ENCODE data around the gene TTC21B. TPM values are rescaled to one million over a fixed set of nuclear protein-coding genes. Genes with fewer than 3 reads are reported as not detected.
A peak's percentile ranks its signal among the peaks of the same experiment; 100 is the strongest.

The TTC21B gene
- total and polyA plus RNA-seq, 2 donors from 2014 or later, result 8.4 to 15.2 TPM

DNA sequence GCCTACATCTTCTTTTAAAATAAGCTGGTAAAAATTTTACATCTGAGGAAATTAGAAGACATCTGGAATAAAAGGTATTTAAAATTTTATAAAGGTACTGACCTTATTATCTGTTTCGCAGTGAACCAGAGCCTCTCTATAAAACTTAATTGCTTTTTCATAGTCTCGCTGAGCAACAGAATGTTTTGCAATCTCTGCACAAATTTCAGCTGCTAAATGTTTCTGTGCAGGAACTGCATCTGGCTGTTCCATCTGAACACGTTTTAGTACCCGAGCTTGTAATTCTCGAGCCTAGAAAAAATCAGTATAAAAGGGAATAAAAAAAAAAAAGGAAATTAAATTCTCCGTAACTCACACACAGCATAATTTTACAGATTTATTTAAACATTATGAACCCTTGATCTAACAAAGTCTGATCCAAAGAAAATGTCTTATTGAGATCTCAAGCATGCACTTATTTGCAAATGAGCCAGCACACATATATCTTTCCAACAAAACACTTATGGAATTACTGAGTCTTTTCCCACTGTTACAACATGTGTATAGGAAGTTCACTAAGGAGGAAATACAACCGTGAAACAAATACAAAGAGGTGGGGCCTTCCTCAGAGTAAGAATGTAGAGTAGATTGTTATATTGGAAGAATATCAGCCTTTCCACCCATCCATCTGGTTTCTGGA is 51.8 kb downstream of the TTC21B start:
- no peak for TF ChIP-seq CTCF (IDR thresholded peaks at IDR 0.05; ENCODE audit: borderline replicate concordance, extremely low read depth, insufficient read depth)
- no peak overlapping the region for H3K4me3 ChIP-seq (ENCODE audit: low read length in 3 of 3)
- H3K27ac ChIP-seq (ENCODE audit: low read depth in 2 of 2, low read length in 2 of 2), result no peak overlapping the region
- H3K9me3 ChIP-seq (ENCODE audit: control insufficient read depth in 2 of 3, insufficient read depth in 1 of 3, low read length in 3 of 3), result no peaks in the 10 kb centered on the region
- H3K36me3 ChIP-seq (ENCODE audit: control insufficient read depth in 2 of 3, insufficient read depth in 3 of 3, low read length in 3 of 3), result peaks cover 4 to 28% (median 5%) of the 10 kb centered on the region in 3 donors
- FAIRE-seq (no peak), DNase-seq (peak in 1 of 5 donors; percentile 64)
- intact Hi-C loops (cut with DNase I), result no loop called here
- no peaks in the 10 kb centered on the region for H3K27me3 ChIP-seq (ENCODE audit: control insufficient read depth, insufficient read depth, low read length)
- H3K4me1 ChIP-seq (ENCODE audit: control insufficient read depth in 2 of 3, insufficient read depth in 2 of 3, low read depth in 1 of 3, low read length in 3 of 3), result peaks cover 0 to 5% (median 0%) of the 10 kb centered on the region in 3 donors
- no peak overlapping the region for H3K9ac ChIP-seq (ENCODE audit: low read length in 3 of 3)

GRCh38 chr2:165899311-165899710 is 54.3 kb downstream of the TTC21B start:
- TF ChIP-seq CTCF (IDR thresholded peaks at IDR 0.05; ENCODE audit: borderline replicate concordance, extremely low read depth, insufficient read depth), result no peak
- DNase-seq (no peak), FAIRE-seq (no peak)
- intact Hi-C loops (cut with DNase I), result no loop called here
- peaks cover 1 to 41% (median 7%) of the 10 kb centered on the region in 3 donors for H3K36me3 ChIP-seq (ENCODE audit: control insufficient read depth in 2 of 3, insufficient read depth in 3 of 3, low read length in 3 of 3)
- H3K9ac ChIP-seq (ENCODE audit: low read length in 3 of 3), result no peak overlapping the region
- H3K27ac ChIP-seq (ENCODE audit: low read depth in 2 of 2, low read length in 2 of 2), result no peak overlapping the region
- peaks cover 0 to 5% (median 0%) of the 10 kb centered on the region in 3 donors for H3K4me1 ChIP-seq (ENCODE audit: control insufficient read depth in 2 of 3, insufficient read depth in 2 of 3, low read depth in 1 of 3, low read length in 3 of 3)
- no peaks in the 10 kb centered on the region for H3K9me3 ChIP-seq (ENCODE audit: control insufficient read depth in 2 of 3, insufficient read depth in 1 of 3, low read length in 3 of 3)
- H3K27me3 ChIP-seq (ENCODE audit: control insufficient read depth, insufficient read depth, low read length), result no peaks in the 10 kb centered on the region
- no peak overlapping the region for H3K4me3 ChIP-seq (ENCODE audit: low read length in 3 of 3)

GRCh38 chr2:165898381-165898780 is 55.2 kb downstream of the TTC21B start:
- no peak for TF ChIP-seq CTCF (IDR thresholded peaks at IDR 0.05; ENCODE audit: borderline replicate concordance, extremely low read depth, insufficient read depth)
- no peak overlapping the region for H3K27ac ChIP-seq (ENCODE audit: low read depth in 2 of 2, low read length in 2 of 2)
- H3K9me3 ChIP-seq (ENCODE audit: control insufficient read depth in 2 of 3, insufficient read depth in 1 of 3, low read length in 3 of 3), result no peaks in the 10 kb centered on the region
- H3K4me1 ChIP-seq (ENCODE audit: control insufficient read depth in 2 of 3, insufficient read depth in 2 of 3, low read depth in 1 of 3, low read length in 3 of 3), result peaks cover 0 to 5% (median 0%) of the 10 kb centered on the region in 3 donors
- intact Hi-C loops (cut with DNase I), result no loop called here
- no peak overlapping the region for H3K9ac ChIP-seq (ENCODE audit: low read length in 3 of 3)
- DNase-seq, result no peak
- H3K36me3 ChIP-seq (ENCODE audit: control insufficient read depth in 2 of 3, insufficient read depth in 3 of 3, low read length in 3 of 3), result peaks cover 0 to 42% (median 7%) of the 10 kb centered on the region in 3 donors
- no peaks in the 10 kb centered on the region for H3K27me3 ChIP-seq (ENCODE audit: control insufficient read depth, insufficient read depth, low read length)
- no peak overlapping the region for H3K4me3 ChIP-seq (ENCODE audit: low read length in 3 of 3)
- no peak for FAIRE-seq

Data from kidney (tissue), 14 donors.